Measurements from ENCODE around the gene ATOH1. TPM values are rescaled to one million over a fixed set of nuclear protein-coding genes. Genes with fewer than 3 reads are reported as not detected.

The ATOH1 gene
- polyA plus RNA-seq (2012; ENCODE audit: insufficient read length, low read depth): not detected

DNA sequence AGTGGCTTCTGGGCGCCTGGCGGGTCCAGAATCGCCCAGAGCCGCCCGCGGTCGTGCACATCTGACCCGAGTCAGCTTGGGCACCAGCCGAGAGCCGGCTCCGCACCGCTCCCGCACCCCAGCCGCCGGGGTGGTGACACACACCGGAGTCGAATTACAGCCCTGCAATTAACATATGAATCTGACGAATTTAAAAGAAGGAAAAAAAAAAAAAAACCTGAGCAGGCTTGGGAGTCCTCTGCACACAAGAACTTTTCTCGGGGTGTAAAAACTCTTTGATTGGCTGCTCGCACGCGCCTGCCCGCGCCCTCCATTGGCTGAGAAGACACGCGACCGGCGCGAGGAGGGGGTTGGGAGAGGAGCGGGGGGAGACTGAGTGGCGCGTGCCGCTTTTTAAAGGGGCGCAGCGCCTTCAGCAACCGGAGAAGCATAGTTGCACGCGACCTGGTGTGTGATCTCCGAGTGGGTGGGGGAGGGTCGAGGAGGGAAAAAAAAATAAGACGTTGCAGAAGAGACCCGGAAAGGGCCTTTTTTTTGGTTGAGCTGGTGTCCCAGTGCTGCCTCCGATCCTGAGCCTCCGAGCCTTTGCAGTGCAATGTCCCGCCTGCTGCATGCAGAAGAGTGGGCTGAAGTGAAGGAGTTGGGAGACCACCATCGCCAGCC, at the start of gene ATOH1:
TSS of gene ATOH1 (plus strand) at position 422 of the 663 bp plus-strand sequence. CDS start at position 596, 174 bp downstream.
- TF ChIP-seq FOXP2 (optimal IDR thresholded peaks at IDR 0.05; ENCODE audit: borderline replicate concordance, extremely low read depth, extremely low read length, insufficient read depth) (no peak), SIN3A (IDR thresholded peaks at IDR 0.05; ENCODE audit: borderline replicate concordance, insufficient read depth, low read length) (no peak), REST (IDR thresholded peaks at IDR 0.05; ENCODE audit: insufficient read depth in 1 of 2, low read depth in 2 of 2, low read length in 2 of 2) (no peak), TAF1 (IDR thresholded peaks at IDR 0.05; ENCODE audit: borderline replicate concordance, insufficient read depth, low read length) (no peak), POLR2AphosphoS5 (IDR thresholded peaks at IDR 0.05; ENCODE audit: low read depth, low read length) (no peak)

DNA sequence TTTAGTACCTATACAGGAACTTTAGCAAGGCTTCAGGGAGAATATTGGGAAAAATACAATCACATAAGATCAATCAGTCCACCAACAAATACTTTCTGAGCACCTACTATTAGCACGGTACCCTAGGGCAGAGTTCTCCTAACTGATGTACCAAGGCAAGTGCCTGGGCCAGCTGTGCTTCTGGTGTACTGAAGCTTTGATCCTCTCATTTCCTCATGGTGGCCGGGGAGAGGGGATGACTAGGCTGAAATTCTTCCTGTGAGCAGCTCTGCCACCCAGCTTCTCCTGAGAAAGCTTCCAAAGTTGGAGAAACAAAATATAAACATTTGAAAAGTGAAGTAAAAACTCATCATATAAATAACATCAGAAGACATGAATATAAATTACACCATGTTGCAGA, 49.3 kb upstream of the ATOH1 start:
- no peak for TF ChIP-seq SIN3A (IDR thresholded peaks at IDR 0.05; ENCODE audit: borderline replicate concordance, insufficient read depth, low read length)
- no peak for TF ChIP-seq POLR2AphosphoS5 (IDR thresholded peaks at IDR 0.05; ENCODE audit: low read depth, low read length)
- TF ChIP-seq FOXP2 (optimal IDR thresholded peaks at IDR 0.05; ENCODE audit: borderline replicate concordance, extremely low read depth, extremely low read length, insufficient read depth): no peak
- no peak for TF ChIP-seq TAF1 (IDR thresholded peaks at IDR 0.05; ENCODE audit: borderline replicate concordance, insufficient read depth, low read length)
- TF ChIP-seq REST (IDR thresholded peaks at IDR 0.05; ENCODE audit: insufficient read depth in 1 of 2, low read depth in 2 of 2, low read length in 2 of 2): no peak

- no peak for TF ChIP-seq SIN3A (IDR thresholded peaks at IDR 0.05; ENCODE audit: borderline replicate concordance, insufficient read depth, low read length)
- TF ChIP-seq TAF1 (IDR thresholded peaks at IDR 0.05; ENCODE audit: borderline replicate concordance, insufficient read depth, low read length): no peak
- TF ChIP-seq FOXP2 (optimal IDR thresholded peaks at IDR 0.05; ENCODE audit: borderline replicate concordance, extremely low read depth, extremely low read length, insufficient read depth): no peak
- TF ChIP-seq REST (IDR thresholded peaks at IDR 0.05; ENCODE audit: insufficient read depth in 1 of 2, low read depth in 2 of 2, low read length in 2 of 2): no peak
- no peak for TF ChIP-seq POLR2AphosphoS5 (IDR thresholded peaks at IDR 0.05; ENCODE audit: low read depth, low read length)
These were observed 48.5 kb upstream of the ATOH1 start for GRCh38 chr4:93780080-93780479.

DNA sequence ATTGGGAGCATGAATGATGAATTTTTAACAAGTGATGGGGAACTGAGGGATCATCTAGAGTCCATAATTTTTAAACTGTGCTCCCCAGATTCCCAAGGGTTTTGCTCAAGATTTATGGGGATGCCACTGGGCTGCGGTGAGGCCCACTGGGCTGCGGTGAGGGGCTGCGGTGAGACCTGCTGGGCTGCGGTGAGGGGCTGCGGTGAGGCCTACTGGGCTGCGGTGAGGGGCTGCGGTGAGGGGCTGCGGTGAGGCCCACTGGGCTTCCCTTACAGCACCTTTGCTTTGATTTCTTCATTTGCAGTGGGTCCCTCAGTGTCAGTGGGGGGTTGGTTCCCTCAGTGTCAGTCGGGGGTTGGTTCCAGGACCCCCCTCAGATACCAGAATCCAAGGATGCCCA, 47.4 kb upstream of the ATOH1 start:
- TF ChIP-seq POLR2AphosphoS5 (IDR thresholded peaks at IDR 0.05; ENCODE audit: low read depth, low read length): no peak
- TF ChIP-seq REST (IDR thresholded peaks at IDR 0.05; ENCODE audit: insufficient read depth in 1 of 2, low read depth in 2 of 2, low read length in 2 of 2): no peak
- no peak for TF ChIP-seq FOXP2 (optimal IDR thresholded peaks at IDR 0.05; ENCODE audit: borderline replicate concordance, extremely low read depth, extremely low read length, insufficient read depth)
- no peak for TF ChIP-seq SIN3A (IDR thresholded peaks at IDR 0.05; ENCODE audit: borderline replicate concordance, insufficient read depth, low read length)
- TF ChIP-seq TAF1 (IDR thresholded peaks at IDR 0.05; ENCODE audit: borderline replicate concordance, insufficient read depth, low read length): no peak
